HK-2 (cell line): ENCODE measurements around the gene ZNF792.
A peak's percentile ranks its signal among the peaks of the same experiment; 100 is the strongest.
"Not testable (repeated sequence)": the region's sequence is repeated elsewhere in the genome, so short reads cannot be mapped to it uniquely, and the experiment has no call there.

Experiments used
- DNase-seq: peaks from one replicate; pipeline ENCODE4 v3.0.0-alpha.2; 2018; ENCODE audit not compliant: unreplicated experiment

ZNF792 gene

DNA sequence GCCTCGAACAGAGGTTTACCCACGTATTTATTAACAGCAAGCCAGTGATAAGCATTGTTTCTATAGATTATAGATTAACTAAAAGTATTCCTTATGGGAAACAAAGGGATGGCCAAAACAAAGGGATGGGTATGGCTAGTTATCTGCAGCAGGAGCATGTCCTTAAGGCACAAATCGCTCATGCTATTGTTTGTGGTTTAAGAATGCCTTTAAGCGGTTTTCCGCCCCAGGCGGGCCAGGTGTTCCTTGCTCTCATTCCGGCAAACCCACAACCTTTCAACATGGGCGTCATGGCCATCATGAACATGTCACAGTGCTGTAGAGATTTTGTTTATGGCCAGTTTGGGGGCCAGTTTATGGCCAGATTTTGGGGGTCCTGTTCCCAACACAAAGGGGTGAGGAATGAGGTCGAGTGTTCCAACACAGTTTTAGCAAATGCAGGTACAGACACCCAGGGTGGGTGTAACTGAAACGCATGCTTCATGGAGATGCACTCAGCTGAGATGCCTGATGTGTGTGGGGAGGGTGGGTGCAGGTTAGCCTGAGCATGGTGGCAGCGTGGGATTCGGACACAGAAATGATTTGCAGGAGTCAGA, 6.3 kb upstream of the ZNF792 start:
- not testable (repeated sequence) for DNase-seq

DNA sequence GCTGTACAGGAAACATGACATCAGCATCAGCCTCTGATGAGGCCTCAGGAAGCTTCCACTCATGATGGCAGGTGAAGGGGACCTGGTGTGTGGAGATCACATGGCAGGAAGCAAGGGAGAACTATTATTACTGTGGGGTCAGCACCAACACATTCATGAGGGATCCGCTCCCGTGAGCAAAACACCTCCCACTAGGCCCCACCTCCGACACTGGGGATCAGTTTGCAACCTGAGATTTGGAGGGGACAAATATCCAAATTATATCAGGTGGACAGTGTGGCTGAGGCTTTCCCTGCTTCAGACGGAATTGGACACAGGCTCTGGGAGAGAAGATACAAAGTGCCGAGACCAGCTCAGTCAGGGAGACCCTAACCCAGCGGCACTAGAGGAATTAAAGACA, 5.7 kb upstream of the ZNF792 start:
- DNase-seq: no peak

GRCh38 chr19:34967551-34967950, 3.5 kb upstream of the ZNF792 start:
- no peak for DNase-seq

DNA sequence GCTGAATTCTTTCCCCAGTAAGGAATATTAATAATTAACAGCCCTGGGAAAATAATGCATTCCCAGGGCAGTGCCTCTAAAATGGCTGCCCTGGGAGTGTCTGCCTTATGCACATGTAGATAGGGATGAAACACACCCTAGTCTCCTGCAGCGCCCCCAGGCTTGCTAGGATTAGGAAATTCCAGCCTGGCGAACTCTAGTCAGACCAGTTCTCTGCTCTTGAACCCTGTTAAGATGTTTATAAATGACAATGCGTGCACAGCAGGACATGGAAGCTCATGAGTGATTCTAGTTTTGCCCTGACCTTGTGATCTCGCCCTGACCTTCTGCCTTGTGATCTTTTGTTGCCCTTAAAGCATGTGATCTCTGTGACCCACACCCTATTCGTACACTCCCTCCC, 1.5 kb upstream of the ZNF792 start:
- not testable (repeated sequence) for DNase-seq

DNA sequence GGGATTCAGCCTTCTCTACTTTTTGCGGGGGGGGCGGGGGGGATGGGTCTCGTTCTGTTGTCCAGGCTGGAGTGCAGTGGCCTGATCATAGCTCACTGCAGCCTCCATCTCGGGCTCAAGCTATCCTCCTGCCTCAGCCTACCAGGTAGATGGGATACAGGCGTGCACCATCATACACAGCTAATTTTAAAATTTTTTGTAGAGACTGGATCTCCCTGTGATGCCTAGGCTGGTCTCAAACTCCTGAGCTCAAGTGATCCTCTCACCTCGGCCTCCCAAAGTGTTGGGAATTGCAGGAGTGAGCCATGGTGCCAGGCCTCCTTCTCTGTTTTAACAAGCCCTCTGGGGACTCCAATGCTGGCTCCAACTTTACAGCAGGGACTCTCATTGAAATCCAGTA, 569 bp upstream of the ZNF792 start:
- DNase-seq: no peak

GRCh38 chr19:34962687-34963572, 1.1 kb downstream of the ZNF792 start:
- peak; percentile 8 for DNase-seq

GRCh38 chr19:34961775-34962686, 2.0 kb downstream of the ZNF792 start:
- DNase-seq: no peak

DNA sequence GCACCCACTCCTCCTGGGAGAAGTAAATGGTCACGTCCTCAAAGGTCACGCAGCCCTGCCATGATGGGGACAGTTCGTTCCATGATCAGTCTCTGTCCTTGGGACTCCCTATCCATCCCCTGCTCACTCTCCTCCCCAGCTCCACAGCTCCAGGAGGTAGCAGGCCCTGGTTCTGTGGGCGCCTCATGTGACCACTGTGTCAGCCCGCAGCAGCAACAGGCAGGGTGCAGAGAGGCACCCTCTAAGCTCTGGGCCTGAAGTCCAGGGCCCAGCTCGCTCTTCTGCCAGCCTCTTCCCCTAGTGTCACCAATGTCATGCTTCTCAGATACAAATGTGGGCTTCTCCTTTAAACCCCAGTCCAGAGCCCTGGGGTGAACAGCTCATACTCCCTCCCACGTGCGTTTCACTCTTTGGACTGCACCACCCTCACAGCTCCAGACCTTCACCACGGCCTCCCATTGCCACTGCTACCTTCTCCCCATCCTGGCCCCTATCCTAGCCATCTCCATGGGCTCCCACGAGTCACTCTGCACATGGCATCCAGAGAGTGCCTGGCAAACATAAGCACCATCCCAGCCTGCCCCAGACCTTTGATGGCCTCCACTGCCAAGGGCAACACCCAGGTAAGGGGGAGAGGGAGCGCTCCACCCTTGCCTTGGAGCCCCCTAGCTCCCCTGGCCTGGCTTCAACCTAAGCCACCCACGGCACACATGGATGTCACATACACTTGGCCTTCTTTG, 2.9 kb downstream of the ZNF792 start:
- no peak for DNase-seq

DNA sequence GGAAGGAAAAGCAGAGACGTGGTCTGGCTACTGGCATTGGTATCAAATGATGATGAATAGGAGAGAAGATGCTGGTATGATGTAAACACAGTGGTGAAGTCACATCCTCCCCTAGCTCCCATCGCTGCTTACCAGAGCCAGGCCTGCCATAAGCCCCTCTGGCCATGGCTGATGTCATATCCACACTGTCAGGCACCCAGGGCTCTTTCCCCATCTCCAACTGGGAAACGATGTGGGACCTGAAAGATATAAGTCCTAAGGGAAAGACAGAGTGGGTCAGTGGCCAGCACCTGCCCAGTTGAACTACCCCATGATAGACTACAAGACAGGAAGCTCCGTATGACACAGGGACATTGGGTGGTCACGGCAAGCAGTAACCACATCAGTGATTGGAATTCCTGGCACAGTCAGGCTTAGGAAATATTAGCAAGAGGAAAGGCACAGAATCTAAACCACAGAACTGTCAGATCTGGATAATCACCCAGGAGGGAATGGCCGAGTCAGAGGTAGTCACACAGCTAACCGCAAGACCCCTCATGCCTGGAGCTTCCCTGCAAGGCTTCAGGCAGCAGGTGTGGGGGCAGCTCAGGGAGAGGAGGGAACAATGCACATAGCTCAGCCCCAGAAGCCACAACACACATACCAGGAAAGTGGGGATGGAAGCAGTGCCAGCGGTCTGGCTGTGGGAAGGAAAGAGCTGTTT, 3.8 kb downstream of the ZNF792 start:
- DNase-seq: peak; percentile 22

DNA sequence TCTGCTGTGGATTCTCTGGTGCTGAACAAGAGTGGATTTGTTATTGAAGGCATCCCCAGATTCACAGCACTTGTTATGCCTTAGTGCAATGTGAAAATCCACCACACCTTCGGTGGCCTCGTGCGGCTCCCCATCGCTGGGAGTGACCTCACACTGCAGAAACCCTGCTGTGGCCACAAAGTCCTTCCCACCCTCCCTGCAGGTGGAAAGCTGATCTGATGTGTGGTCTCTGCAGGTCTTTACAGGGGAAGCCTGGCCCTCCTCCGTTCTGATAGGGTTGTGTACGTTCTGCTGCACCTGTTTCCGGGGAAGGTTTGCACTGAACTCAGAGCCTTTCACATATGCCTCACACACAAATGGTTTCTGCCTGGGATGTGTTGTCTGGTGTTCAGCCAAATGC, 5.0 kb downstream of the ZNF792 start:
- no peak for DNase-seq

DNA sequence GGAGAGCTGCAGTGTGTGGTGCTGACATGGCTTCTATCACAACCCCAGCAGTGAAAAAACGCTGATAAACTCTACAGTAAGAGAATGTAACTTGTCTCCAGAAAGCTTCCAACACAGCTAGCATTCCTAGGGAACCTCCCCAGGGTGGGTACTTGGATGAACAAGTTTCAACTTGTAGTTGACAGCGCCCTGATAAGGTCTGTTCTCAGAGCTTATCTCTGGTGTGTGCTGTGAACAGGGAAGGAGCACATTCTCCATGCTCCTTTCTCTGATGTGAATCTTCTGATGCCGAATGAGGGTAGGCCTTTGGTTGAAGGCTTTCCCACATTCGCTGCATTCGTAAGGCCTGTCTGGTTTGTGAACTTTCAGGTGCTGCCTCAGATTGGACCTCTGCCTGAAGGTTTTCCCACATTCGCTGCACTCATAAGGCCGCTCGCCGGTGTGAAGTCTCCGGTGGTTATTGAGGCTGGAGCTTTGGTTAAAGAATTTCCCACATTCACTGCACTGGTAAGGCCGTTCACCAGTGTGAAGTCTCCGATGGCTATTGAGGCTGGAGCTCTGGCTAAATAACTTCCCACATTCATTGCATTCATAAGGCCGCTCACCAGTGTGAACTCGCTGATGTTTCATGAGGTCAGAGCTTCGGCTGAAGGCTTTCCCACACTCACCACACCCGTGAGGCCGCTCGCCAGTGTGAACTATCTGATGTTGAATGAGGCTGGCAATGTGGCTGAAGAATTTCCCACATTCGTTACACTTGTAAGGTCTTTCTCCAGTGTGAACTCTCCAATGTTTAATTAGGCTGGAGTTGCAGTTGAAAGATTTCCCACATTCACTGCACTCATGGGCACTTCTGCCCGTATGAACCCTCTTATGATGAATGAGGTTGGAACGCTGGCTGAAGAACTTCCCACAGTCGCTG, 5.9 kb downstream of the ZNF792 start:
- DNase-seq: no peak

DNA sequence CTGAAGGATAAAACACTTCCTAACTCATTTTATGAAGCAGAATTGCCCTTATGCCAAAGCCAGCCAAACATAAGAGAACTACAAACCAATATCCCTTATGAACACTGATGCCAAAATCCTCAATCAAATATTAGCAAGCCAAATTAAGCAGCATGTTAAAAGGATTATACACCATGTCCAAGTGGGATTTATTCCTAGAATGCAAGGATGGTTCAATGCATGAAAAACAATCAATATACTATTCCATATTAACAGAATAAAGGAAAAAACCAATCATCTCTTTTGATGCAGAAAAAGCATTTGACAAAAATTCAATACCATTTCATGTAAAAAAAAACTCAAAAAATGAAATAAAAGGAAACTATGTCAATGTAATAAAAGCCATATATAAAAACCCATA, 10.9 kb downstream of the ZNF792 start:
- DNase-seq: no peak

GRCh38 chr19:34943861-34944573, 20.0 kb downstream of the ZNF792 start:
- no peak for DNase-seq

DNA sequence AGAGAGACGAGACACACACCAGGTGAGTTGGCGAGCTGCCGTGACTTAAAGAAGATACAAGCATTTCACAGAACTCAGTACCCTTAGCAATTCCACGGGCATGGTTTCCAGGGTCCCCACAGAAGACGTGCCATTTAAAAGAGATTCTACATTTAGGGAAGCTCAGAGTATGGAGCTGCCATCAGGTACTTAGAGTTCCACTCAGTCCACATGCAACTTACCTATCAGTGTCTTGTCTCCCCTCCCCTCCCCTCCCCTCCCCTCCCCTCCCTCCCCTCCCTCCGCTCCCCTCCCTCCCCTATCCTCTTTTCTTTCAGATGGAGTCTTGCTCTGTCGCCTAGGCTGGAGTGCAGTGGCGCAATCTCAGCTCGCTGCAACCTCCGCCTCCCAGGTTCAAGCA, 25.1 kb downstream of the ZNF792 start:
- no peak for DNase-seq

- DNase-seq: no peak
Observed at GRCh38 chr19:34936184-34936583, 27.8 kb downstream of the ZNF792 start.

GRCh38 chr19:34932494-34932893, 31.5 kb downstream of the ZNF792 start:
- no peak for DNase-seq

- DNase-seq: peak; percentile 93
Observed at GRCh38 chr19:34926685-34927375, 37.2 kb downstream of the ZNF792 start, which contains the start of gene ZNF30. ZNF30 (plus strand) TSS chr19:34926903; CDS start chr19:34929948, 3,045 bp downstream.

DNA sequence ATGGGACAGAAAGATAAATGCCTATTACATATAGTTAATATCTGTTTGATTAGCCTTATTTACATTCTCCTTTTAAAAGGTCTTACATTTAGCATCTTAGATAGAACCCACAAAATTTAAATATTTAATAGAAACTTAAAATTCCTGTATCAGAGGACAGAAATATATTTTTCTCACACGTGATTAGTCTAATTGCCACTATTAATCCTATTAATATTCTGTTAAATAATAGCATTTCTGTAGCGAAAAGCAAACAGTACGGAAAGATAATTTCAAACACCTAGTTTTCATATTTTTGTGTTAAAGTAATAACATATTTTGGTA, 37.7 kb downstream of the ZNF792 start:
- DNase-seq: no peak
